ENCODE data around the gene FAM117A. TPM values are rescaled to one million over a fixed set of nuclear protein-coding genes. Genes with fewer than 3 reads are reported as not detected.
A peak's percentile ranks its signal among the peaks of the same experiment; 100 is the strongest.

Gene FAM117A
- total RNA-seq, 2 experiments from 2014 or later, result 19.7 to 23.0 TPM

DNA sequence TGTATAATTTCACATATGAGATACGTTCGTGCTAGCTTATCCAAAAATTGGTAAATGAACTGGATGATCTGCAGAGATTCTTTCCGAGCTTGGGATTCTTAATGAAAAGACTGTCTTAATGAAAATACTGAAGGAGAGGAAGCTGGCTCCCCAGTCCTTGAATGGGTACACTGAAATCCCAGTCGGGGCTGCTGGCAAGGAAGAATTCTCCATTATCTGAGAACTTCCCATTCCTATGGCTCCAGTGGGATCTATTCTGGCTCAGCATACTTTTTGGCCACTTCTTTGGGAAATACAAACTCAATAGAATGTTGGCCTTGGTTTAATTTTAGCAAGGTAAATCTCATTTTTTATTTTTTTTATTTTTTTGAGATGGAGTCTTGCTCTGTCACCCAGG is 32.5 kb downstream of the FAM117A start:
- Mint-ChIP-seq H3K36me3 (ENCODE audit: low read depth) (peaks cover 23% of the 10 kb centered on the region), H3K4me1 (ENCODE audit: low read depth) (peaks cover 47% of the 10 kb centered on the region), H3K4me3 (no peak overlapping the region), H3K9me3 (no peaks in the 10 kb centered on the region), H3K27ac (peak overlapping the region; percentile 35), H3K27me3 (no peaks in the 10 kb centered on the region)
- POLR2A ChIA-PET, result interaction anchor here (0.6 to 1.3 kb wide), 5 partner anchors 9 to 175 kb away, joined by 3 to 4 read pairs (median 3); partner anchors contain the start of gene FAM117A
- ATAC-seq (no peak), DNase-seq (no peak)
- intact Hi-C loops (cut with micrococcal nuclease), result no loop called here
- CTCF ChIA-PET, result interaction anchor here (0.9 to 1.9 kb wide), 4 partner anchors 10 to 21 kb away, joined by 5 to 9 read pairs (median 6); no protein-coding TSS in a partner anchor
- TF ChIP-seq, protein P1, sequence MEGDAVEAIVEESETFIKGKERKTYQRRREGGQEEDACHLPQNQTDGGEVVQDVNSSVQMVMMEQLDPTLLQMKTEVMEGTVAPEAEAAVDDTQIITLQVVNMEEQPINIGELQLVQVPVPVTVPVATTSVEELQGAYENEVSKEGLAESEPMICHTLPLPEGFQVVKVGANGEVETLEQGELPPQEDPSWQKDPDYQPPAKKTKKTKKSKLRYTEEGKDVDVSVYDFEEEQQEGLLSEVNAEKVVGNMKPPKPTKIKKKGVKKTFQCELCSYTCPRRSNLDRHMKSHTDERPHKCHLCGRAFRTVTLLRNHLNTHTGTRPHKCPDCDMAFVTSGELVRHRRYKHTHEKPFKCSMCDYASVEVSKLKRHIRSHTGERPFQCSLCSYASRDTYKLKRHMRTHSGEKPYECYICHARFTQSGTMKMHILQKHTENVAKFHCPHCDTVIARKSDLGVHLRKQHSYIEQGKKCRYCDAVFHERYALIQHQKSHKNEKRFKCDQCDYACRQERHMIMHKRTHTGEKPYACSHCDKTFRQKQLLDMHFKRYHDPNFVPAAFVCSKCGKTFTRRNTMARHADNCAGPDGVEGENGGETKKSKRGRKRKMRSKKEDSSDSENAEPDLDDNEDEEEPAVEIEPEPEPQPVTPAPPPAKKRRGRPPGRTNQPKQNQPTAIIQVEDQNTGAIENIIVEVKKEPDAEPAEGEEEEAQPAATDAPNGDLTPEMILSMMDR (IDR thresholded peaks at IDR 0.05), result no peak

DNA sequence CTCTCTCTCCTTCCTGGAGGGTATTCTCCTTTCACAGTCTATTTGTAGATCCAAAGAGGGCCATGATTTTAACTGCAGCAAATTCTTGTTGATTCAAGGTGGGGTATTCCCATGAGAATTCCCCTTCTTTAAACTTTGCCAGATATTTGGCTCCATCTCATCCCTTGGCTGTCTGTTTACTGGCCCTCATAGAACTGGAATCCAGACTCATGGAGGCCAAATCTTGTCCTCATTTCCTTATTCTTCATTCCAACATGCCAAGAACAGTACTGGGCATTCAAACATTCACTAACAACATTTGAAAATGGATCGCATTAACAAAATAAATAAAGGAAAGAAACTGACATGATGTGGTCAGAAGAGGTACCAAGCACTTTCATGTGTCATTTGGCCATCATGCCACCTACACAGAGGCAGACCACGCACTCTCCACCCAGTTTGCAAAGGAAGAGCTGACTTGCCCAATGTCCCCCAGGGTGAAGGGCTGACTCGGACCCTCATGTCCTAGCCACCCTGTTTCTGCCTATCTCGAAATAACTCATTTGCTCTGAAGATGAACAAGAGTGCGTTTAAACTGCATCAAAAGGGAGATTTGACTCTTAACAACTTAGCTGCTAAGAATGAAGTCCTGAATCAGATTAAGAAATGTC is 33.0 kb downstream of the FAM117A start:
- POLR2A ChIA-PET, result interaction anchor here (0.6 to 1.3 kb wide), 4 partner anchors 9 to 174 kb away, joined by 3 to 4 read pairs (median 3); partner anchors contain the start of gene FAM117A
- no peaks in the 10 kb centered on the region for H3K27me3 Mint-ChIP-seq
- CTCF ChIA-PET, result interaction anchor here (0.9 to 1.9 kb wide), 4 partner anchors 10 to 20 kb away, joined by 5 to 9 read pairs (median 6); no protein-coding TSS in a partner anchor
- peaks cover 26% of the 10 kb centered on the region for H3K36me3 Mint-ChIP-seq (ENCODE audit: low read depth)
- TF ChIP-seq, protein P1 (IDR thresholded peaks at IDR 0.05), result no peak
- H3K4me1 Mint-ChIP-seq (ENCODE audit: low read depth), result peaks cover 46% of the 10 kb centered on the region
- H3K27ac Mint-ChIP-seq, result peak overlapping the region; percentile 35
- H3K4me3 Mint-ChIP-seq, result no peak overlapping the region
- DNase-seq (no peak), ATAC-seq (no peak)
- H3K9me3 Mint-ChIP-seq, result no peaks in the 10 kb centered on the region
- intact Hi-C loops (cut with micrococcal nuclease), result no loop called here

DNA sequence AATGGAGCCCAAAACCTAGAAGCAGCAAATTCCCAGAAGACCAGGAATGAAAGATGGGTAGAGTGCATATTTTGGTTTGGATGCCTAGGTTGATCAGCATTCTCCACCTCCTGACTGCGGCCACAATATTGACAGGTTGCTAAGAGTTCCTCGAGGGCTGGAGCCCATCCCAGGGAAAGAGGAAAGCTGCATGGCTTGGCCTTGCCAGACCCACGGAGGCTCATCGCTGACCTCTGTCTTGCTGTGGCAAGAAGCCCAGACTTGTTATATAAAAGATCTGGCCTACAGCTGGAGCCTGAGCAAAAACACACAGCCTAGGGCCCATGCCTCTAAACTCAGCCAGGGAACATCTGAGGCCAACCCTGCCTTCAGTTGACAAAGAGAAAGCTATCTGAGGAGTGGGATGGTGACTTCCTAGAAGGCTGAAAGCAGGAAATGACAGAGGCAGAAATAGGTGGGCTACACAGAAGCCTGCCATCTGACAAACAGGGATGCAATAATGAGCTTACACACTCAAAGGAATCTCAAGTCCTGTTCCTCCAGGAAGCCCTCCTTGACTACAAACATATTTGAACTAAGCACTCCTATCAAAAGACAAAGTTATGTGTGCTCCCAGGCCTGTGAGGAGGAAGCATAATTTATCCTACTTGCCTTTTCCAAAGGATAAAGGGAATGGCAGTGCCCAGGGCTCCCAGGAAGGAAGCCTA is 33.7 kb downstream of the FAM117A start:
- TF ChIP-seq, protein P1 (IDR thresholded peaks at IDR 0.05), result no peak
- peaks cover 32% of the 10 kb centered on the region for H3K36me3 Mint-ChIP-seq (ENCODE audit: low read depth)
- H3K4me3 Mint-ChIP-seq, result no peak overlapping the region
- H3K9me3 Mint-ChIP-seq, result peaks cover 5% of the 10 kb centered on the region
- H3K27ac Mint-ChIP-seq, result peak overlapping the region; percentile 35
- H3K4me1 Mint-ChIP-seq (ENCODE audit: low read depth), result peaks cover 49% of the 10 kb centered on the region
- ChIA-PET CTCF (interaction anchor here (0.7 to 3.1 kb wide), 4 partner anchors 9 to 163 kb away, joined by 3 to 9 read pairs (median 6); no protein-coding TSS in a partner anchor), POLR2A (interaction anchor here (0.9 to 1.3 kb wide), 3 partner anchors 17 to 58 kb away, joined by 3 to 4 read pairs (median 4); partner anchors contain the start of genes FAM117A and KAT7)
- DNase-seq (no peak), ATAC-seq (no peak)
- intact Hi-C loops (cut with micrococcal nuclease), result no loop called here
- H3K27me3 Mint-ChIP-seq, result no peaks in the 10 kb centered on the region

DNA sequence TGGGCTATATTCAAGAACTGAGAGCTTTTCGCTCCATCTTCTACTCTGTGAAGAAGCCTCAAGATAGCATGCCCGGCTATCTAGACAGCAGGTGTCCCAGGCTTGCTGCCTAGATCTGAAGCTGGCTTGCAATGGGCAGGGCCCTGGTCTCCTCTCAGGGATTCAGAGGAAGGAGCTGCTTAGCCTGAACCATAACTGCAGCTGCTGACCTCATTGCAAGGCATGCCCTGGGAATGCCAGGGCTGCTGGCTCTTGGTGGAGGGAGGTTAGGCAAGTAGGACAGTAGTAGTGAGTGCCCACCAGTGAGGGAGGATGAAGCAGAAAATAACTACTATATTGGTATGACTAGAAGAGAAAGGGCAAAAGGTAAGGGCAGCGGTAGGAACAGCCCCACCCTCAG is 34.9 kb downstream of the FAM117A start:
- ChIA-PET POLR2A (interaction anchor here (0.8 to 1.7 kb wide), 7 partner anchors 8 to 59 kb away, joined by 3 to 6 read pairs (median 4); partner anchors contain the start of genes FAM117A and KAT7), CTCF (interaction anchor here (2.6 to 3.1 kb wide), 2 partner anchors 13 to 21 kb away, joined by 7 to 14 read pairs; partner anchors contain the start of gene SLC35B1)
- TF ChIP-seq, protein P1 (IDR thresholded peaks at IDR 0.05), result no peak
- ATAC-seq (no peak), DNase-seq (no peak)
- Mint-ChIP-seq H3K4me1 (ENCODE audit: low read depth) (peaks cover 53% of the 10 kb centered on the region), H3K4me3 (no peak overlapping the region), H3K27me3 (no peaks in the 10 kb centered on the region), H3K9me3 (peaks cover 5% of the 10 kb centered on the region), H3K27ac (peak overlapping the region; percentile 63), H3K36me3 (ENCODE audit: low read depth) (peaks cover 33% of the 10 kb centered on the region)
- intact Hi-C loops (cut with micrococcal nuclease), result no loop called here
